ENCODE measurements around the gene SMIM38.
"Not testable (repeated sequence)": the region's sequence is repeated elsewhere in the genome, so short reads cannot be mapped to it uniquely, and the experiment has no call there.

Gene SMIM38

DNA sequence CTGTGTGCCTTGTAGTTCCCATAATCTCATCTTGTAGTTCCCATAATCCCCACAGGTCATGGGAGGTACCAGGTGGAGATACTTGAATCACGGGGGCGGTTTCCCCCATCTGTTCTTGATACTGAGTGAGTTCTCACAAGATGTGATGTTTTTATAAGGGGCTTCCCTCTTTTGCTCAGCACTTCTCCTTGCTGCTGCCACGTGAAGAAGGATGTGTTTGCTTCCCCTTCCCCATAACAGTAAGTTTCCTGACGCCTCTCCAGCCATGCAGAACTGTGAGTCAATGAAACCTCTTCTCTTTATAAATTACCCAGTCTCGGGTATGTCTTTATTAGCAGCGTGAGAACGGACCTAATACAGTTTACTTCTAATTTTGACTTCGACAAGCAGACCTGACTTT lies 14.0 kb upstream of the SMIM38 start:
- no peak for DNase-seq

- no peak for DNase-seq
These were observed 12.8 kb upstream of the SMIM38 start for GRCh38 chr11:69142895-69143294.

DNA sequence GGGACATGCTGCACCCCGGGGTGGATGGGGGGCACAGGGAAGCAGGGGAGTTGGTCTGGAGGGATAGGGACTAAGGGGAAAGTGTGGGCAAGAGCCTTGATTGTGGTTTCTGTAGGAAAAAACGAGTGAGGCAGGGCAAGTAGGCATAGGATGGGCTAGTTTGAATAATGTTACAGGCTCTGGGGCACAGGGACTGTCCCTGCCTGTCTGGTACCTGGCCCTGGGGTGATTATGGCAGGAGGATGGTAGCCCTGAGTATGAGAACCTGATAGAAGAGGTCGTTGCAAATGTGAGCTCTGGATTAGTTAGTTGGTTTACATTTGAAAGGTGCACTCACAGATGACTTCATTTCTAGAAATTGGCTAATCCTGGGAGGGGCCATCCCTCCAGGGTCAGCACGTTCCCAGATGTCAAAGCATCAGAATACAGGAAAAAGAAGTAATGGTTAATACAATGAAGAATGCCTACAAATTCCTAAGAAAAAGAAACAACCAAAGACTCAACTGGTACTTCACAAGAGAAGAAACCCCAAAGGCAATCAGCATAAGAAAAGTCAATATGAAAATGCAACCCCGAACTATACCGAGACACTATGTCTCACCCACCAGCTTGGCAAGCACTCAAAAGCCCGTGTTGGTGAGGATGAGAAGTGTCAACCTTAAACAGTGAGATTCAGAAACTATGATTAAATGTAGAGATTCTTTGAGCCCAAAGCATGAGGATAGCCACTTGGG lies 11.3 kb upstream of the SMIM38 start:
- DNase-seq, result no peak

DNA sequence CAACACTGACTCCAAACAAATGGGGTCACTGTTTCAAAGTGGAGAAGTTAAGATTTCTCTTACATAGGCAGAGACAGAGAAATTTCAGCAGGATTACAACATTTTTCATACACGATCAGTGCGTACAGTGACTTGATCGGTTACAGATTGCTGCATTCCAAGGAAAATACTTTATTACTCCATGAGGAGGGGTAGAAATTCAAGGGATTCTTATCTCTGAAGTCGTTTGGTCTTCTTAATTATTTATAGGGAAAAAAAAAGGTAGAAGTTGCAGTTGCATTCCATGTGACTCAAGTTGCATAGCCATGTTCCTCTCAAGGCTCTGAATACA lies 10.7 kb upstream of the SMIM38 start:
- no peak for DNase-seq

DNA sequence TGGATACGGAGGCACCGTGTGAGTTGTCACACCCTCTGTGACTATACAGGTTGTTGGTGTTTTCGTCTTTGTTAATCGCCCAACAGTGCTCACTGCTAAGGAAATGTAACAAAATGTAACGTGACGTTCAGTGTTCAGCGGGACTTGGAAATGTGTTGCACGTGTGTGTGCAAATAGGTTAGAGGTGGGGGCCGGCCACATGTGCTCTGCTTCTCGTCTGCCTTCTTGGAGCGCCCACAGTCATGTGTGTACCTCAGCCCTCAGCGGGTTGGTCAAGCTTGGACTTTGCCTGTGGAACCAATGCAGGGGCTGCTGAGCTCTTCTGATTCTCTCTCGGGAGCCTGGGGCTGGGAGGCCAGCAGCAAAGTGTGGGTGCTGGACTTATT lies 7.4 kb upstream of the SMIM38 start:
- DNase-seq, result no peak

- no peak for DNase-seq
These were observed 6.9 kb upstream of the SMIM38 start for GRCh38 chr11:69148806-69149205.

DNA sequence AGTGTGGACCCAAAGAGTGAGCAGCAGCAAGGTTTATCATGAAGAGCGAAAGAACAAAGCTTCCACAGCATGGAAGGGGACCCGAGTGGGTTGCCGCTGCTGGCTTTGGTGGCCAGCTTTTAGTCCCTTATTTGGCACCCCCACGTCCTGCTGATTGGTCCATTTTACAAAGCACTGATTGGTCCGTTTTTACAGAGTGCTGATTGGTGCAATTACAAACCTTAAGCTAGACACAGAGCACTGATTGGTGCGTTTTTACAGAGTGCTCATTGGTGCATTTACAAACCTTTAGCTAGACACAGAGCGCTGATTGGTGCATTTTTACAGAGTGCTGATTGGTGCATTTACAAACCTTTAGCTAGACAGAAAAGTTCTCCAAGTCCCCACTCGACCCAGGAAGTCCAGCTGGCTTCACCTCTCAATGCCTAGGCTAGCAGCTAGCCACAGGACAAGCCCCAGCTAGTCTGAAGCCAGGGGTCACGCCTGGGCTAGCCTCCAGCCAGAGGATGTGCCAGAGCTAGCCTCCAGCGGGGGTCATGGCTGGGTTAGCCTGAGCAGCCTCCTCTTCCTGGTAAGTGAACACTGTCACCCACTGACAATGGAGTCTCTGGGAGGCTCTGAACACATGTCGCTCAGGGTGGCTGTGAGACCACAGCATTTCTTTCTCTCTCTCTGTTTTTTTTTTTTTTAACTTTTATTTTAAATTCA lies 6.2 kb upstream of the SMIM38 start:
- not testable (repeated sequence) for DNase-seq

DNA sequence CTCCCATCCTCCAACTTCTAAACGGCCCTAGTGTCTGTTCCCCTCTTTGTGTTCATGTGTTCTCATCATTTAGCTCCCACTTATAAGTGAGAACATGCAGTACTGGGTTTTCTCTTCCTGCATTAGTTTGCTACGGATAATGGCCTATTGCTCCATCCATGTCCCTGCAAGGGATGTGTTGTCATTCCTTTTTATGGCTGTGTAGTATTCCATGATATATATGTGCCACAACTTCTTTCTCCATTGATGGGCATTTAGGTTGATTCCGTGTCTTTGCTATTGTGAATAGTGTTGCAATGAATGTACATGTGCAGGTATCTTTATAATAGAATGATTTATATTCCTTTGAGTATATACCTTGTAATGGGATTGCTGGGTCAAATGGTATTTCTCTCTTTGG lies 5.6 kb upstream of the SMIM38 start:
- no peak for DNase-seq

DNA sequence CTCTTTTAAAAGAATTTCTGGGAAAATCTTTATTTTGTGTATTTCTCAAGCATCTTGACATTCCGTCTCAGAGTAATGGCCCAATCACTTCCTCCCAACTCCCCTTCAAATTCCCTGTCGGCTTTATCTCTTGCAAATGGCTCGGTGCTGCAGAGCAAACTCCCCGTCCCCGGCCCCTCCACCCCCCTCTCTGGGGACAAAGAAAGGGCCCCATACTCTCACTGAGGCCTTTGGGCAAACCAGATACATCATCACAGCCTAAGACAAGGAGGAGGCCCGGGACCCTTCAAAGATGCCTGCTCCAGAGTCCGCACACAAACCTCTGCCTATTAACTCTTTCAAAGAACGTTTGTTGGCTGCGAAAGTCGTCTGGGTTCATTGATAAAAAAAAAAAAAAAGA lies 3.9 kb upstream of the SMIM38 start:
- no peak for DNase-seq

DNA sequence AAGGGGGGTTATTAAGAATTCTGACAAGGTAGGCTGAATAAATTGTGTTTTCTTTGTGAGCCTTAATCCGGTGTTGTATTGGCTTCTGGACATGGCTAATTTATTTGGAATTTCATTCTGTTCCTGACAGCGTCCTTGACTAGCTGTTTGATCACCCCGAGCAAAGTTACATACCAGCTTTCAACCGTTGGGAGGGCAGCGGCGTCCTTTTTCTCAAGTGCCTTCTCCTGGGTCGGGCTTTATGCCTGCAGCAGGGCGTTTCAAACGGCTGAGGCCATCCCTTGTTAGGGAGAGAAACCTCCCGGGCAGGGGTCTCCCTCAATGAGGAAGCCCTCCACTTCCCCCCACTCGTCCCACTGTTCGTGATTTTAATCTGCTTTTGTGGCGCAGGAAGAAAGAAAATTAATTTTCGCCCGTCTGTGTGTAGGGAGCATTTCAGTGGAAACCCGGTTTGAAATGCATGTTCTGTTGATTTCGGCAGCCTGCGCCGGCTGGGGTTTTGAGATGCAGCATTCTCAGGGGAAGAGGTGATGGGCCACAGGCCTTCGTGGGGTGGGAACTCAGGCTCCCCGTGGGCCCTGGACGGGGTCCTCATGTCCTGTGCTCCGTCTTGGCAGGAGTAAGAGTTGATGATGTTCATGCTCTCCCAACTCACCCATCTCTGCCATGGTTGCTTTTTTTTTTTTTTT lies 2.9 kb upstream of the SMIM38 start:
- DNase-seq, result no peak

DNA sequence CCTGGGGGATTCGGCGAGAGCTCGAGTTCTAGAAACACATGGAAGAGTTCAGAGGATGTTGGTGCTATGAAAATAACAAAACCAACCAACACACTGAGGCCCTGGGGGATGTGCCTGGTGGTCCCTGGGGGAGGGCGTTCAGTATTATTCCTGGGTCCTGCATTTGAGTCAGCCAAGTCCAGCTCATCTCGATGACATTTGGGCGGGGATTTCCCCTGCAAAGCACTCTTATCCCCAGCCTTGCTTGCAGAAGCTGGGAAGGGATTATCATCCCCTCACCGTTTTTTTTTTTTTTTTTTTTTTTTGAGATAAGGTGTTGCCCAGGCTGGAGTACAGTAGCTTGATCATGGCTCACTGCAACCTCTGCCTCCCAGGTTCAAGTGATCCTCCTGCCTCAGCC lies 2.1 kb upstream of the SMIM38 start:
- no peak for DNase-seq

DNA sequence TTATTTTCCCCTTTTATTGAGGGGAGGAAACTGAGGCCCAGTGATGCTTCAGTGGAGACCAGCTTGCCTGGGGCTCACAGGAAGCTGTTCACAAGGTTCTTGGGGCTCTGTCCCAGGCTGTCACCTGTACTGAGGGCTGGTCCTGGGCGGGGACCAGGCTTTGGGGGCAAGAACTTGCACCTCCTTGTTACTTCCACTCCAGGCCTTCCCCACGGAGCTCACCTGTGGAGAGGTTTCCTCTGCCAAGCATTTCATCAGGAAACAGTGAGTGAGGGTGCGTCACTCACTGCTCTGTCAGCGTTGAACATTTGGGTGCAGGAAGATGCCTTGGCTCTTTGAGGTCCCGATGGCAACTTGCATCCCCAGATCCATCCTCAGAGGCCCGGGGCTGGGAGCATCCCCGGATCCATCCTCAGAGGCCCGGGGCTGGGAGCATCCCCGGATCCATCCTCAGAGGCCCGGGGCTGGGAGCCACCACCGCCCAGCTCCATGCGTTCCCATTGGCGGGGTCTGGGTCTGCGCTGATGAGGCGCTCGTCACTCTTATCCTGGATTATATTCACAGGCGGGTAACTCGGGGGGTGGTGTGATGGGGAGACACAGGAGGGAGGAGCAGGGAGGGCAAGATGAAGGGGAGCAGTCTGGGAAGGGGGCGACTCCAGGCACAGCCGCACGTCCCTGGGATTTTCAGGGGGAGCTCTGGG lies 1.4 kb upstream of the SMIM38 start:
- DNase-seq, result no peak

DNA sequence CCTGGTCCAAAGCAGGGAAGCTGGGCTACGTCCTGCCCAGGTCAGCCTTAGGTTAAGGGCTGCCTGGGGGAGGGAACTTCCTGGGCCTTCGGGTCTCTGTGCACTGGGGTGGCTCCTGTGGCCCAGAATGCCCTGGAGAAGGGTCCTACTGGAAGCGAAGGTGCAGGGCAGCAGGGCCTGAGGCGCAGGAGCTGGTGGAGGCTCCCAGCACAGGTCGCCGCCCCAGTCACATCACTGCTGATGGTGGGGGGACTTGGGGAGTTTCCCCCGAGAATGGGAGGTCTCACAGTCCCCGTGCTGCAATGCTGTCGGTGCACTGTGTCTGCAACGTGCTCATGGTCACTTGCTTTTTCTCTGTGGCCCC lies 815 bp upstream of the SMIM38 start:
- DNase-seq, result no peak

- no peak for DNase-seq
These were observed 502 bp downstream of the SMIM38 start for GRCh38 chr11:69156235-69156639.

DNA sequence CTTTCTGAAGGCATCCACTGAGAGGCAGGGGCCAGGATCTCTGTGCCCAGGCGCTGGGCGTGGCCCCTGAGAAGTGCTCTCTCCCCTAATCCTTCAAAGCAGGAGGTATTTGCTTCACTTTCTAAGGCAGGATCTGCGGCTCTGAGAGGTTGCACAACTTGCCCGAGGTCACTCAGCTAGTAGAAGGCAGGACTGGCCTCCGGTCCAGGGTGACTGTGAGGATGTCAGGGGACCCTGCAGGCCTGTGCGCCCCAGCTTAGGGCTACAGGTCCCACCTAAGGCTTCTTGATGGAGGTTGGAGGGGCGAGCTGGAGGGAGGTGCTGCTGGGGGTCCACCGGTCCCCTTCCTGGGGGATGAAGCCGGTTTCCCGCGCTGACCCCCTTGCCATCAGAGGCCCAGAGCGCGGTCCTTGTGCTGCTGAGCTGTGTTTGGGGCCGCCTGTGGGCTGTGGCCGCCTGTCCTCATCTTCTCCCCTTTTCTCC lies 979 bp downstream of the SMIM38 start:
- DNase-seq, result no peak

- no peak for DNase-seq
These were observed 1.6 kb downstream of the SMIM38 start for GRCh38 chr11:69157156-69157821.

GRCh38 chr11:69157822-69158231 lies 2.1 kb downstream of the SMIM38 start:
- no peak for DNase-seq

DNA sequence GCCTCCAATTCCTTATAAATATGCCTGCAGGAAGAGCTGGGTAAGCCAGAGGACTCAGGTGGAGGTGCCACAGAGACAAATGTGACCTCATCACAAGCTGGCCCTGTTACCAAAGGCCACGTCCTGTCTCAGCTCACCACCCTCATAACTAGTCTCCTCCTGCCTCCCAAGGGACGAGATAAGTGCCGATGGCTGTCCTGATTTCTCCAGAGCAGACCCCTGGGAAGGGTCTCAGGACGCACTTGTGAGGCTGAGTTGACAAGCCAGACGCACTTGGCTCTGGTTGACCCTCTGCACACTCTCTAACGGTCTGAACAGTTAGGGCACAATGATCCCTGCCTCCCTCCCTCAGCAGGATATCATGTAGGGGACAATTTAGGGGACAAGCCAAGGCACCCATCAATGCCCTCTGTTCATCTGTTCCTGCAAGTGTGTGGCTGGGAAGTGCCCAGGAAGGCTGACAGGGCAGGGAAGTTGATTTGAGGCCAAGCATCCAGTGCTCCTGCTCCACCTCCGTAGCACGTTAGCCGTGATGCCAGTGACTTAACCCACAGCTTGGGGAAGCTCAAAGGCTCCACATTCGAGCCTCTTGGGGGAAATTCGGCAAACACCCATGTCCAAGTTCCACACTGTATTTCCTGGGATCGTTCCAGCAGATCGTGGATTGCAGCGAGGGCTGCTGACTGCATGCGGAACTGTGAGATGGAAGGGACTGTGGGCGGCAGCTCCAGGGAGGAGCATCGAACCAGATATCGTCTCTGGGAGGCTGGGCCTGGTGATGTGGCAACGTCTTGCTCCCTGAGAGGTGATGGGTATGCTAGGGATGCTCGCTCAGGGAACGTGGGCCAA lies 2.8 kb downstream of the SMIM38 start:
- no peak for DNase-seq

DNA sequence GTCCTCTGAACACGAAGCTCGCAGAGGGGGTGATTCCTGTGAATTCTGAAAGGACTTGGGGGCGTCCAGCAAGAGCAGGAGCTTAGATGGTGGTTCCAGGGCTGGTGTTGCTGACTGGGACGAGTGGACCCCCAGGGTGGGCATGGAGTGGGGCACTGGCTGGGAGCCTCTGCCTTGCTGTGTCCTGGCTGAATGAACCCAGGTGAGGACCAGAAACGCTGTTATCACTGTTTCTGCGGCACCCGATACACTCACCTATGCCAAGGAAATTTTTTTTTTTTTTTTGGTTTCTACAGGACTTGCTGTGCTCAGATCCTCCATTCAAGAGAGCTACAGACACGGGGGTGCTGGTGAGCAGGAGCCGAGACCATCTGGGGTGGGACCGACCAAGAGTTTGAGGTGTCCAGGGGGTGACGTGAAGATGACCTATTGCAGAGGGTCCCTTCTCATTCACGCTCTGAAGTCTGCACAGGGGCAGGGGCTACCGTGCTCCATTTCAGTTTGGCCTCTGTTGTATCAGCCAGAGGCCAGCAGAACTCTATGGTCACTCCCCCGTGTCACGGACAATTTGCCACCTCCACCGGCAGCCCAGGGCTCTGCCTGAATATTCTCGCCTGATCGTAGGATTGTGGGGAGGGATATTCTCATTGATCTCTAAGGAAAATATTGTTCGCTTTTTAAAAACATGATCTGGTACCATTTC lies 3.6 kb downstream of the SMIM38 start:
- no peak for DNase-seq

- no peak for DNase-seq
These were observed 4.8 kb downstream of the SMIM38 start for GRCh38 chr11:69160296-69161116.

DNA sequence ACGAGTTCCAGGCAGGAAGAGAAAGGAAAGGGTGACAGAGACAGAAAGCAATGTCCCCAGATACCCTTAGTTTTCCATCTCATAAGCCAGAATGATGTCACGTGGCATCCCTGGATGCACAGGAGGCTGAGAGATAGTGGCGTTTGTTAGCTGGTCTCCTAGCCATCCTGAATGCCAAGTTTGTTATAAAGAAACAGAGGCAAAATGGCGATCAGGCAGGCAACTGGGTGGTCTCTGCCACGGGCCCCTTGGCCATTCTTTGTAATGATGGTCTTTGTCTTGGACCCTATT lies 5.3 kb downstream of the SMIM38 start:
- no peak for DNase-seq
